Measurements from ENCODE around the gene TTLL8.

DNA sequence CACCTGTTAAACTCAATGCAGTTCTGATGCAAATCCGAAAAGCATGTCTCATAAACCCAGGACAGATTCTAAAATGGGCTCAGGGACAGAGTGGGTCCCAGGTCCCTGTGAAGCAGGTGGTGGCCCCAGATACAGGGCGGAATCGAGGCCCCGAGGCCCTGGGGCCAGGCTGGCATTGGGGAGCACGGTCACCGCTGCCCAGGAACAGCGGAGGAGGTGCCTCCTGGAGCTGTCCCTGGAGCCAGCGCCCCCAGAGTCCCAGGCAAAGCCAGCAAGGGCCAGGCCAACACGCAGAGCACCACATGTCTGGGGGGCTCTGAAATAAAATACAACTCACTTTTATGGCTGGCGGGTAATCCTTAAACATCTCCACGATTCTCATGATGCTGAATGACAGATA lies 10.0 kb upstream of the TTLL8 start:
- TF ChIP-seq, protein P1, sequence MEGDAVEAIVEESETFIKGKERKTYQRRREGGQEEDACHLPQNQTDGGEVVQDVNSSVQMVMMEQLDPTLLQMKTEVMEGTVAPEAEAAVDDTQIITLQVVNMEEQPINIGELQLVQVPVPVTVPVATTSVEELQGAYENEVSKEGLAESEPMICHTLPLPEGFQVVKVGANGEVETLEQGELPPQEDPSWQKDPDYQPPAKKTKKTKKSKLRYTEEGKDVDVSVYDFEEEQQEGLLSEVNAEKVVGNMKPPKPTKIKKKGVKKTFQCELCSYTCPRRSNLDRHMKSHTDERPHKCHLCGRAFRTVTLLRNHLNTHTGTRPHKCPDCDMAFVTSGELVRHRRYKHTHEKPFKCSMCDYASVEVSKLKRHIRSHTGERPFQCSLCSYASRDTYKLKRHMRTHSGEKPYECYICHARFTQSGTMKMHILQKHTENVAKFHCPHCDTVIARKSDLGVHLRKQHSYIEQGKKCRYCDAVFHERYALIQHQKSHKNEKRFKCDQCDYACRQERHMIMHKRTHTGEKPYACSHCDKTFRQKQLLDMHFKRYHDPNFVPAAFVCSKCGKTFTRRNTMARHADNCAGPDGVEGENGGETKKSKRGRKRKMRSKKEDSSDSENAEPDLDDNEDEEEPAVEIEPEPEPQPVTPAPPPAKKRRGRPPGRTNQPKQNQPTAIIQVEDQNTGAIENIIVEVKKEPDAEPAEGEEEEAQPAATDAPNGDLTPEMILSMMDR (IDR thresholded peaks at IDR 0.05; ENCODE audit: low read depth, low read length), result no peak
- TF ChIP-seq POLR2A (IDR thresholded peaks at IDR 0.05; ENCODE audit: extremely low read depth, insufficient read length), result no peak
- TF ChIP-seq, protein P2, sequence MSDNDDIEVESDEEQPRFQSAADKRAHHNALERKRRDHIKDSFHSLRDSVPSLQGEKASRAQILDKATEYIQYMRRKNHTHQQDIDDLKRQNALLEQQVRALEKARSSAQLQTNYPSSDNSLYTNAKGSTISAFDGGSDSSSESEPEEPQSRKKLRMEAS (IDR thresholded peaks at IDR 0.05; ENCODE audit: low read depth, low read length), result no peak
